Stimulated activated CD8-positive, alpha-beta memory T cell treated with anti-CD3 and anti-CD28 coated beads, Interleukin-12 subunit alpha, Interleukin-12 subunit beta, amount 100 ng/mL, for 24 hours (primary cell): Measurements from ENCODE around the gene SH3PXD2A.

Source experiments
- DNase-seq: peaks from one replicate; pipeline ENCODE4 v3.0.0-alpha.2; 2020; ENCODE audit errors: extremely low read depth

The SH3PXD2A gene

GRCh38 chr10:103724074-103724473 is 131.3 kb downstream of the SH3PXD2A start:
- DNase-seq = no peak

GRCh38 chr10:103723557-103723956 is 131.8 kb downstream of the SH3PXD2A start:
- DNase-seq = no peak

- no peak for DNase-seq
Observed at GRCh38 chr10:103722632-103723031, 132.7 kb downstream of the SH3PXD2A start.

- no peak for DNase-seq
Observed at GRCh38 chr10:103720964-103721335, 134.4 kb downstream of the SH3PXD2A start.

GRCh38 chr10:103720328-103720963 is 134.9 kb downstream of the SH3PXD2A start:
- no peak for DNase-seq

GRCh38 chr10:103719036-103719435 is 136.3 kb downstream of the SH3PXD2A start:
- no peak for DNase-seq

GRCh38 chr10:103718247-103718620 is 137.1 kb downstream of the SH3PXD2A start:
- DNase-seq = no peak

- DNase-seq = no peak
Observed at GRCh38 chr10:103717341-103718246, 137.8 kb downstream of the SH3PXD2A start.

- no peak for DNase-seq
Observed at GRCh38 chr10:103716206-103717160, 138.9 kb downstream of the SH3PXD2A start.

GRCh38 chr10:103715430-103715829 is 139.9 kb downstream of the SH3PXD2A start:
- no peak for DNase-seq

GRCh38 chr10:103714232-103714891 is 141.0 kb downstream of the SH3PXD2A start:
- no peak for DNase-seq

GRCh38 chr10:103713676-103714075 is 141.7 kb downstream of the SH3PXD2A start:
- DNase-seq = no peak

GRCh38 chr10:103712898-103713498 is 142.4 kb downstream of the SH3PXD2A start:
- DNase-seq = peak; percentile 23

- no peak for DNase-seq
Observed at GRCh38 chr10:103712146-103712545, 143.2 kb downstream of the SH3PXD2A start.

- DNase-seq = no peak
Observed at GRCh38 chr10:103711351-103711994, 143.9 kb downstream of the SH3PXD2A start.

- no peak for DNase-seq
Observed at GRCh38 chr10:103710490-103710889, 144.9 kb downstream of the SH3PXD2A start.

- no peak for DNase-seq
Observed at GRCh38 chr10:103709341-103709920, 145.9 kb downstream of the SH3PXD2A start.

- DNase-seq = no peak
Observed at GRCh38 chr10:103708627-103709288, 146.6 kb downstream of the SH3PXD2A start.

GRCh38 chr10:103707956-103708626 is 147.3 kb downstream of the SH3PXD2A start:
- no peak for DNase-seq
